Stimulated activated CD4-positive, alpha-beta T cell treated with anti-CD3 and anti-CD28 coated beads, Interleukin-12 subunit alpha, Interleukin-12 subunit beta, amount 100 ng/mL, for 4 hours (primary cell): ENCODE results near the gene SAMD11.
A peak's percentile ranks its signal among the peaks of the same experiment; 100 is the strongest.
"Not testable (repeated sequence)": the region's sequence is repeated elsewhere in the genome, so short reads cannot be mapped to it uniquely, and the experiment has no call there.

ENCODE experiments used
- DNase-seq: peaks from one replicate; pipeline ENCODE4 v3.0.0-alpha.2; 2020

SAMD11 gene, protein sequence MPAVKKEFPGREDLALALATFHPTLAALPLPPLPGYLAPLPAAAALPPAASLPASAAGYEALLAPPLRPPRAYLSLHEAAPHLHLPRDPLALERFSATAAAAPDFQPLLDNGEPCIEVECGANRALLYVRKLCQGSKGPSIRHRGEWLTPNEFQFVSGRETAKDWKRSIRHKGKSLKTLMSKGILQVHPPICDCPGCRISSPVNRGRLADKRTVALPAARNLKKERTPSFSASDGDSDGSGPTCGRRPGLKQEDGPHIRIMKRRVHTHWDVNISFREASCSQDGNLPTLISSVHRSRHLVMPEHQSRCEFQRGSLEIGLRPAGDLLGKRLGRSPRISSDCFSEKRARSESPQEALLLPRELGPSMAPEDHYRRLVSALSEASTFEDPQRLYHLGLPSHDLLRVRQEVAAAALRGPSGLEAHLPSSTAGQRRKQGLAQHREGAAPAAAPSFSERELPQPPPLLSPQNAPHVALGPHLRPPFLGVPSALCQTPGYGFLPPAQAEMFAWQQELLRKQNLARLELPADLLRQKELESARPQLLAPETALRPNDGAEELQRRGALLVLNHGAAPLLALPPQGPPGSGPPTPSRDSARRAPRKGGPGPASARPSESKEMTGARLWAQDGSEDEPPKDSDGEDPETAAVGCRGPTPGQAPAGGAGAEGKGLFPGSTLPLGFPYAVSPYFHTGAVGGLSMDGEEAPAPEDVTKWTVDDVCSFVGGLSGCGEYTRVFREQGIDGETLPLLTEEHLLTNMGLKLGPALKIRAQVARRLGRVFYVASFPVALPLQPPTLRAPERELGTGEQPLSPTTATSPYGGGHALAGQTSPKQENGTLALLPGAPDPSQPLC

GRCh38 chr1:923131-923990, at the start of gene SAMD11:
TSS of gene SAMD11 (plus strand) at chr1:923923. CDS start at chr1:924432, 509 bp downstream.
- DNase-seq = peak; percentile 66

DNA sequence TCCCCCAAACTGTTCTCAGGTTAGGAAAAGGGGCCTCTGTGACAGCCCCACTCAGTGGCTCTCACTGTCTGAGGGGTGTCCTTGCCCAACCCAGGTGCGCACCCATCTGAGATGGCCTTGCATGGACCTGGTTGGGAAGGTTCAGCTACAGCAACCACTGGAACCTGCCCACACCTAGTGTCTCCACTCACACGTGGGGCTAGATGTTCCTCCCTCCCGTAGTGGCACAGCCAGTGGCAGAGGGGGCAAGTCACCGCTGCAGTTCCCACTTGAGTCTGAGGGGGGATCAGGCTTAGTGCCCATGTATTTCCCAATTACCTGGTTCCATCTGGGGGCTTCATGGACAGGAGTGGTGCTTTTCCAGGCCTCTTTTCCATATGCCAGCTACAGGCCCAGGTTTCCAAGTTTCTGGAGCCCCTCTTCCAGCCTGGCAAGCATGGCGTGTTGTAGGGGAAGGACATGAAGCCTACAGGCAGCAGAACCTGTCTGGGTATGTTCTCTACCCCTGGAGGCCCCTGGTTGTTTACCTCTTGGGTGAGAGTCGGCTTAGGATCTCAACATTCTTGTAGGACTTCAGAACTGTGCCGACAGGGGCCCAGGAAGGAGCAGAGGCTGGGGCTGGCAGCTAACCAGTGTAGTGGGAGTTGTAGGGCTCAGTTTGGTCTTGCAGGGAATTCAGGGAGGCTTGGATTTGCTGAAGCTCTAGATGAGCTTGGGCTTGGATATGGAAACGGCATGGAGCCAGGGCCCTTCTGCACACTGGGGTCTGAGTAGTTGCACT, 47.1 kb upstream of the SAMD11 start:
- DNase-seq = not testable (repeated sequence)

DNA sequence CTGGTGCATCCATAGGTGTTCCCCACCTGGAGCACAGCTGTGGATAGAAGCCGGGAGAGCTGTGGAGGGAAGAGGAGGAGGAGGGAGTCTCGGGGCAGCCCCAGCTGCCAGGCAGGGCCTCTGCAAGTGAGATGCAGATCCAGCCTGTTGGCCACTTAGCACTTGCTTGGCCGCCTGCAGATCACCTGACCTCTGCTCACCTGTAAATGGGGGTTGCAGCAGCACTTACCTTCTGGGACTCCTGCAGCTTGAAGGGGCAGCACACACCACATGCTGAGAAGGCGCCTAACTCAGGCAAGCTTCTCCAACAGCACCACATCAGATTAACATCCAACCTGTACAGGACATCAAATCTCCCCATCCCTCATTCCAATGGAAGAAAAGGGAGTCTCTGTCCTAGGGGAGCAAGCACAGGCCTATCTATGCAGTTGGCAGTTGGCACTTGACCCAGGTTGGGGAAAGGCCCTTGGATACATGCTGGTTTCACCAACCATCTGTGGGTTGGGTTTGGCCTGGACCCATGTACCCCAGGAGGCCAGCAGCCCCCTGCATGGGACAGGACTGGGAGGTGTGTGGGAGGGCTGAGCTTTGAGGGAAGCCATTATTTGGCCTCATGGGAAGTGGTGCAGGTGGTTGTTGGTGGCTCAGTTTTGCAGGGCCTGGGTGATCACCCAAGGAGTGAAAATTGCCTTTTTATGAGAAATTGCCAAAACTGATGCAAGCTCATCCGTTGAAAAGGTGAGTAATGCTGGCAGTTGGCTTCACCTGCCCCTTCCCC, 46.3 kb upstream of the SAMD11 start:
- not testable (repeated sequence) for DNase-seq

DNA sequence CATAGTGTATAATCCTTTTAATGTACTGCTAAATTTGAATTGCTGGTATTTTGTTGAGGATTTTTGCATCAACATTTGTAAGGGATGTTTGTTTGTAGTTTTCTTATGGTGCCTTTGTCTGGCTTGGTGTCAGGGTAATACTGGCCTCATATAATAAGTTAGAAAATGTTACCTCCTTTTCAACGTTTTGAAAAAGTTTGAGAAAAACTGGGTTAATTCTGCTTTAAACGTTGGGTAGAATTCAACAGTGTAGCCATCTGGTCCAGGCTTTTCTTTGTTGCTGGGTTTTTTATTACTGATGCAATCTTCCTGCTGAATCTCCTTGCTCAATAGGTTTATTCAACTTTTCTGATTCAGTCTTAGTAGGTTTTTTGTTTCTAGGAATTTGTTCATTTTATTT, 43.2 kb upstream of the SAMD11 start:
- not testable (repeated sequence) for DNase-seq

GRCh38 chr1:880915-881314, 42.8 kb upstream of the SAMD11 start:
- DNase-seq = not testable (repeated sequence)

- no peak for DNase-seq
Observed at GRCh38 chr1:886311-886710, 37.4 kb upstream of the SAMD11 start.

DNA sequence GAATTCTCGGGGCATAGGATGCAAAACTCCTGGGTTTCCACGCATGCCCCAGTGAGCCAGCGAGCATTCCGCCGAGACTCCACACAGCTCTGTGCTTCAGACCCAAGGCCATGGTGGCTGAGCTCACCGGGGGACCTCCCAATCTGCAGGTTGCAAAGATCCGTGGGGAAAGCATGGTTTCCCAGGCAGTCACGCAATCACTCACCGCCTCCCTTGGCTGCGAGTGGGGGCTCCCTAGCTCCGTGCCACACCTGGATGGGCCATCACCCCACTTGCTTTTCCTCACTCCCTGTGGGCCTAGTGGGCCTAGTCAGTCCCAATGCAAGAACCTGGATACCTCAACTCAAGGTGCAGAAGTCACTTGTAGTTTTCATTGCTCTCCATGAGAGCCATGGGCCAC, 37.0 kb upstream of the SAMD11 start:
- no peak for DNase-seq

- no peak for DNase-seq
Observed at GRCh38 chr1:888297-888696, 35.4 kb upstream of the SAMD11 start.

GRCh38 chr1:889774-890173, 33.9 kb upstream of the SAMD11 start:
- not testable (repeated sequence) for DNase-seq

- not testable (repeated sequence) for DNase-seq
Observed at GRCh38 chr1:890234-890633, 33.5 kb upstream of the SAMD11 start.

GRCh38 chr1:890661-891060, 33.1 kb upstream of the SAMD11 start:
- no peak for DNase-seq

GRCh38 chr1:897226-897625, 26.5 kb upstream of the SAMD11 start:
- no peak for DNase-seq

GRCh38 chr1:897951-898350, 25.8 kb upstream of the SAMD11 start:
- not testable (repeated sequence) for DNase-seq

- no peak for DNase-seq
Observed at GRCh38 chr1:899636-900317, 23.9 kb upstream of the SAMD11 start.

- no peak for DNase-seq
Observed at GRCh38 chr1:901108-901859, 22.4 kb upstream of the SAMD11 start.

GRCh38 chr1:902802-903201, 20.9 kb upstream of the SAMD11 start:
- DNase-seq = no peak

- no peak for DNase-seq
Observed at GRCh38 chr1:903305-903704, 20.4 kb upstream of the SAMD11 start.

GRCh38 chr1:903721-904271, 19.9 kb upstream of the SAMD11 start:
- DNase-seq = no peak

GRCh38 chr1:904310-904950, 19.3 kb upstream of the SAMD11 start:
- peak; percentile 85 for DNase-seq
